ENCODE results near the gene JMJD7.

JMJD7 gene

DNA sequence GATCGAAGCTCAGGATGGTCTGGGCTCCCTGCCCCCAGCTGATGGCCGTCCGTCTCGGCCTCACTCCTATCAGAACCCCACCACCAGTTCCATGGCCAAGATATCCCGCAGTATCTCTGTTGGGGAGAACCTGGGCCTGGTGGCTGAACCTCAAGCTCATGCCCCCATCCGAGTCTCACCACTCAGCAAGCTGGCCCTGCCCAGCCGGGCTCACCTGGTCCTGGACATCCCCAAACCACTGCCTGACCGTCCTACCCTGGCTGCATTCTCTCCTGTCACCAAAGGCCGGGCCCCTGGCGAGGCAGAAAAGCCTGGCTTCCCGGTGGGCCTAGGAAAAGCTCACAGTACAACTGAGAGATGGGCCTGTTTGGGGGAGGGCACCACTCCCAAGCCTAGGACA, 4.4 kb upstream of the JMJD7 start:
- no peak for DNase-seq

DNA sequence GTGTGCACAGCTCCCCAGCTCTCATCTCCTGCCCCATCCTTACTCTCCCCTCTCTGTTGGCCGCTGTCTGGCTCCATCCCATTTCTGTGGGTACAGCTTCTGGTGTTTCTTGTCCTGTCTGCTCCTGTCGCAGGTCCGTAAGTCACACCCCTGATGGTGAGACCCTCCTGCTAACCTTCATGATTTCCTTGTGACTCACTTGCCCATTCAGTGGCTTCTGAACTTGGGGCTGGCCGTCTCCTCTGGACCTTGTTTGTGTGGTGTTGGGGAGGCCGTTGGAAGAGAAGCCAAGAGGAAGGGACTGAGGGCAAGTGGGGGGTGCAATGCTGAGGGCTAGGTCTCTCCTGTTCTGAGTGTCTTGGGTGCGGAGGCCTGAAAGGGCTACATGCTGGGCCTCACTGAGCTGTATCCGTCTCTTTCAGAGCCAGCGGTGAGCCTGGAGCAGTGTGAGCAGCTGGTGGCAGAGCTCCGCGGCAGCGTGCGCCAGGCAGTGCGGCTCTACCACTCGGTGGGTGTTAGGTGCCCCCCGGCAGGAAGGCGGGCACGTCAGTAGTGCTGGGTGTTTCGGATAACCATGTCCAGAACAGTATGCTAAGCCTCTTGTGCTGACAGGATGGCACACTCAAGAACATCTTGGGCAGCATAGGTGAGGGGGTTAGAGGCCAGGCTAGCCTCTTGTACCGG, 3.7 kb upstream of the JMJD7 start:
- no peak for DNase-seq

DNA sequence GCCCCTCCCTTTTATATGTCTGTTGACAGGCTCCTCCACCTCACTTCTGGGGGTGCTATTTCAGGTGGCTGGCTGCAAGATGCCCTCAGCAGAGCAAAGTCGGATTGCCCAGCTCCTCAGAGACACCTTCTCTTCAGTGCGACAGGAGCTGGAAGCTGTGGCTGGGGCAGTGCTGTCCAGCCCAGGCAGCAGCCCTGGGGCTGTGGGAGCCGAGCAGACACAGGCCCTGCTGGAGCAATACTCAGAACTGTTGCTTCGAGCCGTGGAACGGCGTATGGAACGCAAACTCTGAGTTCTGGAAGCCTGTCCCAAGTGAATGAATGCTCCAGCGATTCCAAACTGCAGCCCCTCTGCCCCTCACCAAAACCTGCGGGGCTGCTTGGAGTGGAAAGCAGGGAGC, 2.7 kb upstream of the JMJD7 start:
- no peak for DNase-seq

DNA sequence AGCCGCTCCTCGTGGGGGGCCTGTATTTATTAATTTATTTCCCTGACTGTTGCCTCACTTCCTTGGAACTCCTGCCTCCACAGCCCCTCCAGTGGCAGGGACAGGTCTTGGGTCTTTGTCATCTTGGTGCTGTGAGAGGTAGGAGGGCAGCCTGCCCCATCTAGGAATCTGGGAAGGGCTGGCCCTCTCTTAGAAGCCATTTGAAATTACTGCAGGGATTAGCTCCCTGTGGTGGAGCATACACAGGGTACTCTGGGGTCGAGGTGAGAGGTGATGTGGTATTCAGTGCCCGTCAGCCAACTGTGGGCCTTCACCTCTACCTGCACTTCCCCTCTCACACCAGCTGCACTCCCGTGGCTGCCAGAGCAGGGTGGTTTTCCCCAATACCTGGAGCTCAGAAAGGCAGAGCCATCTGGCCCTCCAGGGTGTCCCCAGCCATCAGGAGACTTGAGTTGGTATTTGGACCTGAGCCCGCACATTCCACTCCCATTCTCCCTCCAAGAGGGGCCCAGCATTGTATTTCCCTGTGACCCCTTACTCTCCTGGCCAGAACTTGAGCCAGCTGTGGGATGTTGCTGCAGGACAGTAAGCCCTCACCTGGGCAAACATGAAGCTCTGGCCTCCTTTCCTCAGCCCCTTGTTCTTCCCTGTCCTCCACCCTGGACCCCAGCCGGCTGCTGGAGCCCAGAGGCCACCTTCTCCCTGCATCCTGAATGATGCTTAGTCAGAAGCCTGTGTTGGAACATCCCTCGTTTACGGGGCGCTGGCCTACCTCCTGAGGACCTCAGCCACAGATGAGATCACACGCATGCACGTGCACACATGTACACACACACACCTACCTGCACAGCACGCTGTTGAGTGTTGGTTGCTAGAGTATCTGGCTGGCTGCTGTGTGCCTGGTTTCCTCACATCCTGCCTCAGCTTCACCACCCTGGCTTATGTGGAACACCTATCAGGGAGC, 2.0 kb upstream of the JMJD7 start:
- DNase-seq: no peak

DNA sequence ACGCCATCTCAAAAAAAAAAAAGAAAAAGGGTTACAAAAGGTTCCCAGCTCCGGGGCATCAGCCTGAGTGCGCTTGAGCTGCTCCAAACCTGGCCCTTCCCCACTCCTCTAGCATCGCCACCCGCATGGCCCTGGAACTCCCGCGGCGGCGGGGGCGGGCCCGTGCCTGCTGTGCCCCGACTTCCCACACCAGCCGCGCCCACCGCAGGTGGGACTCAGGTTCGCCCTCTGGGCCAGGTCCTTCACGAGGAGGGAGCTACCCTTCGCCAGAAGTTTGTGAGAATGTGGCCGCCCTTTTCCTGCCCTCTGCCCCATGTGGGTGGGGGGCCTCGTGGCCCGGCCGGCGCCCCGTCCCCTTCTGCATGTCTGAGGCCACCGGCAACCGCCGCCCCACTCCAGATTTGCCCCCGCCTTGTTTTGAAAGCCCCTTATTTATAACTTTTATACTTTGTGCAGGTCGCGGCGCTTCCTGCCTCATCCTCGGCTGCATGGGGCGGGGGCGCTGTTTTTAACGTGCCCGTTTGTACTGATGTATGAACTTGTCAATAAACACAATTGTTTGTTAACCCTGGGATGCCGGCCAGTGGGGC, 507 bp upstream of the JMJD7 start:
- DNase-seq: no peak

DNA sequence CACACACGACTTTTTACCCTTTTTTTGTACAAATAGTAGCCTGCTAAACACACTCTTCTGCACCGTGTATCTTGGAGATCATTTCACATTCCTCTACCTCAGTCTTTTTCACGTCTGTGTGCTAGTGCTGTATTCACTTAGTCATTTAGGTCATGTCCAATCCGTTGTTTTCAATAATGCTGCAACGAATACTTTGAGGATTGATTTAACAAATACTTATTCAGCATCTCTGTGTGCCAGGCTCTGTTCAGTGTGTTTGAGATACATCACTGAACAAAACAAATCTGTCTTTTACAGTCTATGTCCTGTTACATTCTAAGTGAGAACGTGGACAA, 882 bp downstream of the JMJD7 start:
- DNase-seq: no peak

DNA sequence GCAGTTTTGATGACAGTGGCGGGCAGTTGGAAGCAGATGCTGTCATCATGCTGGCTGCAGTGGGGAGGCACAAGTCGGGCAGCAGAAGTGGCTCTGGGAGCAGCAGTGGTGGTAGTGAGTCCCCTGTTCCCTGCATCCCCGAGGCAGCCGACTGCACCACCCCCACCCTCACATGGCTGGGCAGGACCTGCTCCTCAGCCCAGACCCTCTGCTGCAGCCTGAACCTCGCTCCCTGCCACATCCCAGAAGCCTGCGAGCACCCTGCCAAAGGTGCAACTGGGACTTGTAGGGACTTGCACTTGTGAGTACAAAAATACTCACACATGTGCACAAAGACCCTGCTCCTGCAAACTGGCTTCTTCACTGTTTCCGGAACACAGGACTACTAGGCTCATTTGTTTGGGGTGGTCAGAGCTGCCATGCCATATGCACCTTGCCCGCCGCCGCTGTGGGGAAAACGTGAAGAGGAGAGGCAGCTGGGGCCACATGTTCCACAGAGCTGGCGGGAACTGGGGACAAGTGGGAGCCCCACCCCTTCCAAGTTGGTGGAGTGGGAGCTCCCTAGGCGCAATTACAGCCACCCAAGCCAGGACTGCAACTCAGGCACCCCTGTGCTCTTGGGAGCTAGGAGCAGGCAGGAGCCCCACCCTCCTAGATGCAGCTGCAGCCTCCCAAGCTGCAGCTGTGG, 2.2 kb downstream of the JMJD7 start:
- no peak for DNase-seq

DNA sequence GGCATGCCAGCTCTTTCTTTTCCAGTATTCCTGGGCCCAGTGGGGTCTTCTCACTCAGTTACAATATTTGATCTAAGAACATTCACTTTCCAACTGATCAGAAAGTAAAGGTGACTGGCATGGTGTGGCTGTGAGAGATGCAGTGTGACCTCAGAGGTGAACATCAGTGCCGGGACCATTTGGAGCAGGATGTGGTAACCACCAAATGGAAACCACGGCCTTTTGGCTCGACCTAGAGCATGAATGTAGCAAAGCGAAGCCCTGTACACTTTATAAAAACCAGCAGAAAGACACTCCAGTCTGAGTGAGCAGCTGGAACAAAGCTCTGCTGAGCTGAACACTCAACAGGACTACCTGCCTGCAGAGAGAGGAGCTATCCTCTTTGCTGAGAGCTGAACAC, 3.4 kb downstream of the JMJD7 start:
- DNase-seq: peak; percentile 7 to 60

DNA sequence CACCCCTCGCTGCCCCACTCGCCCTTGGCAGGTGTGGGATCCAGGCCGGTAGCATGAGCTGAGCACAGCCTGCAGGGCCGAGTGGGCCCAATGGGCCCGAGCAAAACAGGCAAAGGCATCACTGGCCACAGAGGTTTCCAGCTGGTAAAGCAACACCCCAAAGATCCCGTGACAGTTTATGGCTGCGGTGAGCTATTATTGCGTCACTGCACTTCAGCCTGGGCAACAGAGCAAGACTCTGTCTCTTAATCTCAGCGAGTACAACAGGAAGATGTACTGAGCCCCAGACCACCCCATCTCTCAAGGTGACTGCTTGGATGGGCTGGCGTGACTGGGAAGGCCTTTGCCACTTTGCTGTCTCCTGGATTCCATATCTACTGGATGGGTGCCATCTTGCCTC, 4.3 kb downstream of the JMJD7 start:
- DNase-seq: no peak

DNA sequence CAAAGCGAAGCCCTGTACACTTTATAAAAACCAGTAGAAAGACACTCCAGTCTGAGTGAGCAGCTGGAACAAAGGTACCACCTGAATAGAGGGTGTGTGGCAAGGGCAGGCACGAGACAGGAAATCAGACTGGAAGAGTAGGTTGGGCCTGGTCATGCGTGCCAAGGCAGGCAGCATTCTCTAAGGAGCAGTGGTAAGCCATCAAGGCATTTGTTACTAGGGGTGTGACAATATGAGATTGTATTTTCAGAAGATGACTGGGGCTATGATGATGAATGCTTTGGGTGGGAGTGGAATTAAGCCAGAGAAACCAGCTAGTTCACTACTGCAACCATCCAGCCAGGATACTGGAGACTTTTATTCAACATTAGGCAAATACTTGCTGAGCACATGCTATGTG, 5.0 kb downstream of the JMJD7 start:
- DNase-seq: no peak

DNA sequence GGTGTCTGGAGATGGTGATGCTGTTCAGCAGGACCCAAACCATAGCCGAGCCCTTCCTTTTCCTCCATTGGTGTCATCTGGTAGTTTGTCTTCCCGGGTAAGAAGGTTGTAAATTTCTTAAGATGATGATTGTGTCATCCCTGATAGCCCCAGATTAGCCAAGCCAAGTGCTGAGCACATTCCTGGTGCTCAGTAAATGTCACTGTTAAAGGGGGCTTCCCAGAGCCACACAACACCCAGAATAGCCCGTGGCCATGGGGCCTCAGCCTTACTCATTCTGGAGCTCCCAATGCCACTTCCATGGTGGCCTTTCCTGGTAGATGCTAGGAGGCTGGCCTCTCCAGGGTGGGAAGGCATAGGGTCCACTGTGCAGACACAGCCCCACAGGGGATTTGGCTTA, 6.2 kb downstream of the JMJD7 start:
- no peak for DNase-seq

DNA sequence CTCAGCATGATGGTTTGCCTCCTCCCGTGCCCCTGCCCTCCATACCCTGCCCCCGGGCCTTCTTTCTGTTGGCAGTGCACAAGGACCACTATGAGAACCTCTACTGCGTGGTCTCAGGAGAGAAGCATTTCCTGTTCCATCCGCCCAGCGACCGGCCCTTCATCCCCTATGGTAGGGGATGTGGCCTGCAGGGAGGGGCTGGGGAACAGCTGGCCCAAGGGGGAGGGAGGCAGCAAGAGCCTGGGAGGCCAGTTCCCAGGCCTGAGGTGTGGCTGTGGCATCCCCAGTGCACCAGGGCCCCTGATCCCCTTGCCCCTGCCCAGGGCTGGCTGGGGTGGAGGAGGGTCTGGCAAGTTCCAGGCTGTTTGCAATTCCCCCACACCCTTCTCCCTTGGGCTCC, 8.2 kb downstream of the JMJD7 start:
- DNase-seq: no peak

DNA sequence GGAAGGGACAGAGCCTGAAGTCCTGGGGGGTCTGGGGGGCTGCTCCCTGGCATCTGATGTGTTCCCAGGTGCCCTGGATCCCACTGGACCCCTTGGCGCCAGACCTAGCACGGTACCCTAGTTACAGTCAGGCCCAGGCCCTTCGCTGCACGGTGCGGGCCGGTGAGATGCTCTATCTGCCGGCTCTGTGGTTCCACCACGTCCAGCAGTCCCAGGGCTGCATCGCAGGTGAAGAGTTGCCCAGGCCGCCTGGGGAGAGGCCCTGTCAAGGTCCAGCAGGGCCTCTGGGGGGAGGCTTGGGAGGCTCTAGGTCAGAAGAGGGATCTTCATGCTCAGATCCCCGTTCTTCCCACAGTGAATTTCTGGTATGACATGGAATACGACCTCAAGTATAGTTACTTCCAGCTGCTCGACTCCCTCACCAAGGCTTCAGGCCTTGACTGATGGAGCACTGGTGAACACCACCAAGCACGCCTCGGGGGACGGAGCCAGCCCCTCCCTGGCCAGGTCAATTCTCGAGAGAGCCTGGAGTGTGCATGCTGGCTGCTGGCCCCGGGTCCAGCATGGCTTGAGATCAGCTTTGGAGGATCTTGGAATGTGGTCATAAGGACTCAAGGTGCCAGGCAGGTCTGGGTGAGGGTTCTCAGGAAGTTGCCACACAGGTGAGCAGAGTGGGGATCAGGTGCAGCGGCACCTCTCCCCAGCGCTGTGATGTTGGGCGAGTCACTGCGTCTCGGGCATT, 9.0 kb downstream of the JMJD7 start:
- DNase-seq: no peak

DNA sequence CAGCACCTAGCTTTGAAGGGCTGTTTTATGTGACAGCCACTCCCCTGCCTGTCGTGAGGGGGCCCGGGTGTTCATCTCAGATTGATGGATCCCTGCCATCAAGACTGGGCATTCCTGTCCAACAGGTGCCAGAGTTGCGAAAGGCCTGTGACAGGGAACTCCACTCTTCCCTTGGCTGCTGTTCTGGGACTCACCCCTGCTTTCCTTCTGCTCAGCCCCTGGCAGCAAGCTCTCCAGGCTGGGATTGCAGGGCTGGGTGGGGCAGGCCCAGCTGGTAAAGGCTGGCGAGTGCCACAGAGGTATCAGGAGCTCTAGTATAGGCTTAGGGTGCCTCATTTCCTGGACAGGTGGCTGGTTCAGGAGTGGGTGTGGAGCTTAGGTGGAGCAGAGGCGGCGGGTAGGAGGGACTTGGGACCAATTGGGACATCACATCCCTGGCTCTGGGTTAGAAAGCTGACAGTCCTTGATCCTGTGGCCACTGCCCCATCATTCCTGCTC, 10.6 kb downstream of the JMJD7 start, which contains the start of gene PLA2G4B:
Gene PLA2G4B, plus strand, starts transcription at position 448 of the 498 bp plus-strand sequence. CDS start 67 bp downstream, outside the sequence.
- DNase-seq: no peak

DNA sequence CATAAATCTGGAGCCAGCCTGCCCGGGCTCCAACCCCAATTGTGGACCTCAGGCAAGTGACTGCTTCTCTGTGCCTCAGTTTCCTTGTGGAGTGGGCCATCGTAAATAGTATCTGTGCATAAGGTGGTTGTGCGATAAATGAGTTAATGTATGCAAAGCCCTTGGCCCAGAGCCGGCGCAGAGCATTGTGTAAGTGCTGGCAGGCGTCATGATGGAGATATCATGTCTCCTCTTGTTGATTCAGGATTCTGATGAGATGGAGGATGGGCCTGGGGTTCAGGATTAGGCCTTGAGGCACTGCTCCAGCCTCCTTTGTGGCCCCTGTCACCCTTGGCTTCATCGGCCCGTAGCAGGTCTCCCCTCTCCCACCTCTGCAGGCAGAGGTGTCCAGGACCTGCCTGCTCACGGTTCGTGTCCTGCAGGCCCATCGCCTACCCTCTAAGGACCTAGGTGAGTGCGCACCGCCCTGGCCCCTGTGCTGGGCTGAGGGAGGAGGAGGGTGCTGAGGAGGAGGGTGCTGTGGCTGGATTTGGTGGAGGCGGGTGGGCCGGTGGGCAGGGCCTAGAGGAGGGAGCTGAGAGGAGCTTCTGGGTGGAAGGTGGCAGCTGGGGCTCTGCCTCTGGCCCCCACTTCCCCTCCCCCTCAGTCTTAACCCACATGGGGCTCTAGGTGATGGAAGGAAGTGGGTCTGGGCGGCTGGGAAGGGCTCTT, 12.0 kb downstream of the JMJD7 start:
- no peak for DNase-seq

DNA sequence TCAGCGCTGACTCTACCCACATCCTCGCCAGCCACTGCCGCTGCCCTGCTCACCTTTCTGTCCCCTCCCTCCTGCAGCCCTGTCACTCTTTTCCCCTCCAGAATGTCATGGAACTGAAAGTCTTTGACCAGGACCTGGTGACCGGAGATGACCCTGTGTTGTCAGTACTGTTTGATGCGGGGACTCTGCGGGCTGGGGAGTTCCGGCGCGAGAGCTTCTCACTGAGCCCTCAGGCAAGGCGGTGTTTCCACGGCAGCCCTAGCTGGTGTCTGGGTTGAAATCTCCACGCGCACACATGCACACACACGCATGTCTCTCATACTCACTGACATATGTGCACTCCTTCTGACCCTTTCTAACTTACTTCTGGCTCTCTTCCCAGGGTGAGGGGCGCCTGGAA, 12.8 kb downstream of the JMJD7 start:
- DNase-seq: no peak

DNA sequence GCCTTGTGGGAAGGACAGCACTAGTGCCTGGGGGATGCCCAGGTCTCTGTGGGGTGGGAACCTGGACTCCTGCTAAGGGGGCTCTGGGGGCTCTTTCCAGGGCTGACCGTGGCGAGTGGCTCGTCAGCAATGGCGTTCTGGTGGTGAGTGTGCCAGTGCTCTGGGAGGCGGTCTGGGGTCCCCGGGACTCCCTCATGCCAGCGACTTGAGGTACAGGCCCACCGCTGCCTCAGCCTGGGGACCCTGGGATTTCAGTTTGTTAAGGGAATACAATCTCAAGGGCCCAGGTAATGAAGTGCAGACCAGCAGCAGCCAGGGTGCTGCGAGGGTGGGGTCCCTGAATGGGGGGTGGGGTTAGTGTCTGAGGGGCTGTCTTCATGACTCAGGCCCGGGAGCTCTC, 13.2 kb downstream of the JMJD7 start:
- no peak for DNase-seq

DNA sequence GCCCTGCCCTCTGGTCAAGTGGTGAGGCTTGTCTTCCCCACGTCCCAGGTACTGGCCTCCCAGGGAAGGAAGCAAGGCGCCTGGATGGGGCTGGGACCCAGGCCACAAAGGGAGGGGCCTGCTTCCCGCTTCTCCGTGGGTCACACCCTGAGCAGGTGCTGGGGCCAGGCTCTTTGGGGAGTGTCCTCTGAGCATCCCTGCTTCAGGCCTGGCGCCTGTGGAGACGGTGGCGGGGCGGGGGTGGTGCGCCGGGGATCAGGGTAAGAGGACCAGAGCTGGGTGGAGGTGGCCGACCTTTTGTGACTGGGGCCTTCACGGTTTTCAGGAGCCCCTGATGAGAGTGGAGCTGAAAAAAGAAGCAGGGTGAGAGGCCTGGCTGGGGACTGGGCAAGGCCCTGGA, 14.3 kb downstream of the JMJD7 start:
- no peak for DNase-seq

DNA sequence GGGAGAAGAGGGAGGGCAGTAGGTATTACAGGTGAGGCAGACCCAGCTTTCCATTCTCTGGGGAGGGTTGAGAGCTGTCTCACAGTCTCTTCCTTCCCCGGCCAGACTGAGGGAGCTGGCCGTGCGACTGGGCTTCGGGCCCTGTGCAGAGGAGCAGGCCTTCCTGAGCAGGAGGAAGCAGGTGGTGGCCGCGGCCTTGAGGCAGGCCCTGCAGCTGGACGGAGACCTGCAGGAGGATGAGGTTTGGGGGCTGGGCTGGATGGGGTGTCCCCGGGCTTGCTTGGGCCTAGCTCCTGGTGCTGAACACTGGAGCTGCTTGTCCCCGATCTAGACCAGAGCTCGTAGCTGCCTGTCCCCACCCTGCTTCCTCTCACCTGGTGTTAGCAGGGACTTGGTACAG, 15.7 kb downstream of the JMJD7 start:
- DNase-seq: no peak

DNA sequence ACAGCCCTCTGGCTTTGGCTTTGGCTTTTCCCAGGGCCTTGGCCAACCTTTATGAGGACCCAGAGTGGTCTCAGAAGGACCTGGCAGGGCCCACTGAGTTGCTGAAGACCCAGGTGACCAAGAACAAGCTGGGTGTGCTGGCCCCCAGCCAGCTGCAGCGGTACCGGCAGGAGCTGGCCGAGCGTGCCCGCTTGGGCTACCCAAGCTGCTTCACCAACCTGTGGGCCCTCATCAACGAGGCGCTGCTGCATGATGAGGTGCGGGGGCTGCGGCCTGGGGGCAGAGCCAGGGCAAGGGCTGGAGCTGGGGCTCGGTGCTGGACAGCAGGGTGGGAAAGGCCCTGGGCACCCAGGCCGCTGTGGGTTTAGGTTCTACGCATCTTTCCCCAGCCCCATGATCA, 16.9 kb downstream of the JMJD7 start:
- no peak for DNase-seq

DNA sequence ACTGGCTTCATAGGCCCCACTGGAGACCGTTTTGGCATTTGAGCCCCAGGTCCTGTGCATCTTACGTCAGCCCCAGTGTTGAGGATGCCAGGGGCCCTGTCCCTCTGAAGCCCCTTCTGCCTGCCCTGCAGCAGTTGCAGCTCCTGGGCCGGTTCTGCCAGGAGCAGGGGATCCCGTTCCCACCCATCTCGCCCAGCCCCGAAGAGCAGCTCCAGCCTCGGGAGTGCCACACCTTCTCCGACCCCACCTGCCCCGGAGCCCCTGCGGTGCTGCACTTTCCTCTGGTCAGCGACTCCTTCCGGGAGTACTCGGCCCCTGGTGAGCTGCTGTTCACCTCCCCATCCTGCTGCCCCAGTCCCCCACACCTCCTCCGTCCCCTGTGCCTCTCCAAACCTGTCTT, 19.3 kb downstream of the JMJD7 start:
- DNase-seq: no peak

DNA sequence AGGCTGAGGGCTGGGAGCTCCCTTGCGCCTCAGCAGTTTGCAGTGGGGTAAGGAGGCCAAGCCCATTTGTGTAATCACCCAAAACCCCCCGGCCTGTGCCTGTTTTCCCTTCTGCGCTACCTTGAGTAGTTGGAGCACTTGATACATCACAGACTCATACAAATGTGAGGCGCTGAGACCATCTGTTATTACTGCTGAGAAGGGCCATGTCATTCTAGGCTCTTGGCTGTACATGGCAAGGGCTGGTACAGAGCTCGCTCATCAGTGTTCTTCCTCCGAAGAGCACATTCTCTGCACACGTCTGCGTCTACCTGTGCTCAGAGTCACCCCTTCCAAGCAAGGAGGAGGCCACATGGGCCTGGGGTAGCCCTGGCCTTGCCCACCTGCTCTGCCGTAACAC, 20.1 kb downstream of the JMJD7 start:
- no peak for DNase-seq
